ENCODE data around the gene CHAT.

- TF ChIP-seq YY1 (IDR thresholded peaks at IDR 0.05; ENCODE audit: extremely low read depth, insufficient replicate concordance, low read depth, low read length) (no peak), POLR2A (IDR thresholded peaks at IDR 0.05; ENCODE audit: borderline replicate concordance, extremely low read depth, insufficient read depth, insufficient read length) (no peak), CTCF (IDR thresholded peaks at IDR 0.05 in 2 of 3, conservative IDR thresholded peaks at IDR 0.05 in 1 of 3; ENCODE audit: borderline replicate concordance in 1 of 3, insufficient read depth in 1 of 3, low read depth in 2 of 3, low read length in 2 of 3) (no peak), CEBPB (IDR thresholded peaks at IDR 0.05; ENCODE audit: low read depth) (no peak), POLR2AphosphoS5 (IDR thresholded peaks at IDR 0.05; ENCODE audit: low read depth, low read length) (no peak), SP1 (IDR thresholded peaks at IDR 0.05; ENCODE audit: low read depth) (no peak), RAD21 (IDR thresholded peaks at IDR 0.05; ENCODE audit: low read depth) (no peak), JUND (IDR thresholded peaks at IDR 0.05) (no peak), ZBTB33 (IDR thresholded peaks at IDR 0.05; ENCODE audit: extremely low read depth, insufficient replicate concordance, low read length) (no peak), EZH2 (IDR thresholded peaks at IDR 0.05) (no peak), EGR1 (IDR thresholded peaks at IDR 0.05; ENCODE audit: low read depth) (no peak), SRF (IDR thresholded peaks at IDR 0.05; ENCODE audit: low read depth) (no peak)
- TF ChIP-seq, protein P1, sequence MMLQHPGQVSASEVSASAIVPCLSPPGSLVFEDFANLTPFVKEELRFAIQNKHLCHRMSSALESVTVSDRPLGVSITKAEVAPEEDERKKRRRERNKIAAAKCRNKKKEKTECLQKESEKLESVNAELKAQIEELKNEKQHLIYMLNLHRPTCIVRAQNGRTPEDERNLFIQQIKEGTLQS (IDR thresholded peaks at IDR 0.05), result no peak
- TF ChIP-seq, protein P2, sequence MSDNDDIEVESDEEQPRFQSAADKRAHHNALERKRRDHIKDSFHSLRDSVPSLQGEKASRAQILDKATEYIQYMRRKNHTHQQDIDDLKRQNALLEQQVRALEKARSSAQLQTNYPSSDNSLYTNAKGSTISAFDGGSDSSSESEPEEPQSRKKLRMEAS (IDR thresholded peaks at IDR 0.05), result no peak
These were observed 15.5 kb upstream of the CHAT start for GRCh38 chr10:49598164-49598856.

All from HCT116 (cell line).